HFFc6 (cell line): Measurements from ENCODE around the gene RBM44. TPM values are rescaled to one million over a fixed set of nuclear protein-coding genes. Genes with fewer than 3 reads are reported as not detected.
"Not testable (repeated sequence)": the region's sequence is repeated elsewhere in the genome, so short reads cannot be mapped to it uniquely, and the experiment has no call there.

ENCODE experiments used
- DNase-seq: peaks from one replicate; pipeline ENCODE4 v3.0.0-alpha.2; 2018
- H3K27ac Mint-ChIP-seq: 2 replicates; pipeline ENCODE4 v1.8.0; 2020; ENCODE audit warnings: mild to moderate bottlenecking, mixed read lengths
- H3K27me3 Mint-ChIP-seq: 2 replicates; pipeline ENCODE4 v1.8.0; 2021; ENCODE audit warnings: mild to moderate bottlenecking, moderate library complexity, mixed read lengths; ENCODE audit not compliant: insufficient read depth
- H3K36me3 Mint-ChIP-seq: 2 replicates; pipeline ENCODE4 v1.8.0; 2021; ENCODE audit warnings: low read depth, mixed read lengths
- H3K4me1 Mint-ChIP-seq: 2 replicates; pipeline ENCODE4 v1.8.0; 2020; ENCODE audit warnings: low read depth, mixed read lengths
- H3K4me3 Mint-ChIP-seq: 2 replicates; pipeline ENCODE4 v1.8.0; 2020; ENCODE audit warnings: mild to moderate bottlenecking, moderate library complexity, mixed read lengths
- H3K9me3 Mint-ChIP-seq: 2 replicates; pipeline ENCODE4 v1.8.0; 2020; ENCODE audit warnings: mild to moderate bottlenecking, mixed read lengths
- long read RNA-seq: library from polyadenylated mRNA; unstranded; transcript quantifications from one replicate; pipeline ENCODE4 v2.0.0, GENCODE V29; 2019
- total RNA-seq, 6 experiments: library from RNA; stranded (reverse); fragmentation: NEBNext Ultra II Directional; extraction: Animal tissue kit (Norgen Biotek cat#: 25700); gene quantifications; 2 replicates in 1 of 6; 3 replicates in 5 of 6; pipeline ENCODE4 v1.2.3, GENCODE V29; 2021
- TF ChIP-seq, protein P1 (sequence below): fragments of 200-600 bp; sonication (generic); IDR thresholded peaks from 2 replicates; pipeline ENCODE4 v1.5.0; 2021; ENCODE audit warnings: antibody characterized with exemption, mild to moderate bottlenecking

The RBM44 gene, protein sequence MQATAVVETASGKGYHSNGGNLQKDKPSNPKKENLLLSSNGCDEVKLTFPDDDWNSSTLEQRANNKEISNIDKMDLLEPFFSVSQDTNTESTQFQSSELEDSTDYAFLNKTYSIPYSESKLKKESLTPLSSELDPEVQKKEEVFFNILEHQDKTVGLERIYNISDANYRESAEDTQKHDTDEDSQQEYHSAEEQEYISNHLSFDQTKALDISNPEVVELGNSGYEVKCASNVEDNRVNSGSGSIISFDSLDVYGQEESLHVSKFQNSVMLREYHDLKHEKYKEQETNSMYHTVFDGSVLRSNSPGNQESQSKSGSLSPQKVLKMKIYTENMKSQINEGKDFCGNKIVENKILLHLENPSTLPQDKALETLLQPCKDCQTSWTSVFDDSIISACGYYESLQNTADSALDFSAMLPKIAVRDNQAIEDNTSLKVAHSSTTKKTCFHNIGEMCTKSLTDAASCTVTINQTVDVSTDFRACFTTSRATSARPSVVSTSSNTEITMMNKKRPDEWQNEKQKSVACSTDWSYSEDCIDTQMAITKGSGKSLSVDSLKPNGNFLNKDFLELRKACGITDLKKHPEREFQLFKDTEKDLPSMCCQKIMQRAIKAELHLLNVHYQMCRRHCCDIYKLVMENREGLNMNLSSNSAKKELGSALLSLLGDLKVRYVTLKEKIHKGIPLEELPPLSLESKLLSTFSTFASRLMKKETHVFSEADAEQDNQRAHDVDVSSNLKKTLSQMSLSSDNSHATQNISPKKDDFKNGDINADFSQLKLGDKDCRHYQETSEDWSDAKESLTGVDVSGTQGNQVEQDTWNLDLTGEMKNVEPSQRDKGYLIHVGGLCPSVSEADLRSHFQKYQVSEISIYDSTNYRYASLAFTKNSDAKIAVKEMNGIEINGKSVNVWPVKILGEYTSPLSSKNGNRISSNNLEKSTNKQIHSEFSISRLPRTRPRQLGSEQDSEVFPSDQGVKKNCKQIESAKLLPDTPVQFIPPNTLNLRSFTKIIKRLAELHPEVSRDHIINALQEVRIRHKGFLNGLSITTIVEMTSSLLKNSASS
- under 1 TPM in 5 of 6 experiments, not detected in 1; 0.07 to 0.10 (median 0.09) TPM for total RNA-seq
- long read RNA-seq: 0 reads

DNA sequence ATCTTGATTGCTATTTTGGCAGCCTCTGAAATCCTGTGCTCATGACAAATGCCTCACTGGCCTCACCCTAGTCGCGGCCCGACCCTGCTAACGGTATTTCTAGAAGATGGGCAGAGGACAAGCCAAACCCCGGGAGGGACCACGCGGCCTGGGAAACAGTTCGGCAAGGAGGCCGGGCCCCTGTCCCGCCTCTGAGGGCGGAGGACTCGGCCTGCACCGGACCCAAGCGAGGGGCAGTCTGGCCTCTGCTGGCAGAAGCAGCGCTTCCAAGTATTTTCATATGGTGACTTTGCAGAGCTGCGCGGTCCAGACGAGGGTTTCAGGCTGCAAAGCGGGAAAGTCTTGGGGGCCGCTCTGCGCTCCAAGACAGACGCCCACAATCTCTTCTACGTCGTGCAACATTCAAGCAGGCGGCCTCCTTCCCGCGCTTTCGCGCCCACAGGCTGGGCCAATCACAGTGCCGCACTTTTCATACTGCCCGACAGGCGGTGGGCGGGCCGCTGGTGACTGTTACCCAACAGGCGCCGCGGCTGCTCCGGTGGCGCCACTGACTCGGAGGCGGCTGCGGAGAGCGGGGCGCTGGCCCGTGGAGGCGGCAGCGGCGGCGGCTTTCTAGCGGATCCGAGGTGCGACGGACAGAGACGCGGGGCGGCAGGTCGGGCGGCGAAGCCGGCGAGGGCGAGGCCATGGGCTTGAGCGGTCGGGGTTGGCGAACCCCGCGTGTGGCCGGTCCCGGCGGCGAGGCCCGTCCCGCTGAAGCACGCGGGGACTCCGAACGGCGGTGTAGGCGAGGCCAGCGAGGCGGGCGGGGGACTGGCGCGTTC, at the start of gene RBM44:
Gene RBM44, plus strand, starts transcription at position 544 of the 824 bp plus-strand sequence. CDS start 14,831 bp downstream, outside the sequence.
- Mint-ChIP-seq H3K4me1 (no peaks in the 10 kb centered on the region), H3K9me3 (peaks cover 12% of the 10 kb centered on the region), H3K36me3 (peaks cover 7% of the 10 kb centered on the region), H3K27ac (no peak within 1 kb of the TSS), H3K27me3 (no peaks in the 10 kb centered on the region; the same call in 1 of the 2 replicates), H3K4me3 (no peak within 1 kb of the TSS)
- TF ChIP-seq, protein P1, sequence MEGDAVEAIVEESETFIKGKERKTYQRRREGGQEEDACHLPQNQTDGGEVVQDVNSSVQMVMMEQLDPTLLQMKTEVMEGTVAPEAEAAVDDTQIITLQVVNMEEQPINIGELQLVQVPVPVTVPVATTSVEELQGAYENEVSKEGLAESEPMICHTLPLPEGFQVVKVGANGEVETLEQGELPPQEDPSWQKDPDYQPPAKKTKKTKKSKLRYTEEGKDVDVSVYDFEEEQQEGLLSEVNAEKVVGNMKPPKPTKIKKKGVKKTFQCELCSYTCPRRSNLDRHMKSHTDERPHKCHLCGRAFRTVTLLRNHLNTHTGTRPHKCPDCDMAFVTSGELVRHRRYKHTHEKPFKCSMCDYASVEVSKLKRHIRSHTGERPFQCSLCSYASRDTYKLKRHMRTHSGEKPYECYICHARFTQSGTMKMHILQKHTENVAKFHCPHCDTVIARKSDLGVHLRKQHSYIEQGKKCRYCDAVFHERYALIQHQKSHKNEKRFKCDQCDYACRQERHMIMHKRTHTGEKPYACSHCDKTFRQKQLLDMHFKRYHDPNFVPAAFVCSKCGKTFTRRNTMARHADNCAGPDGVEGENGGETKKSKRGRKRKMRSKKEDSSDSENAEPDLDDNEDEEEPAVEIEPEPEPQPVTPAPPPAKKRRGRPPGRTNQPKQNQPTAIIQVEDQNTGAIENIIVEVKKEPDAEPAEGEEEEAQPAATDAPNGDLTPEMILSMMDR: no peak
- DNase-seq: no peak

DNA sequence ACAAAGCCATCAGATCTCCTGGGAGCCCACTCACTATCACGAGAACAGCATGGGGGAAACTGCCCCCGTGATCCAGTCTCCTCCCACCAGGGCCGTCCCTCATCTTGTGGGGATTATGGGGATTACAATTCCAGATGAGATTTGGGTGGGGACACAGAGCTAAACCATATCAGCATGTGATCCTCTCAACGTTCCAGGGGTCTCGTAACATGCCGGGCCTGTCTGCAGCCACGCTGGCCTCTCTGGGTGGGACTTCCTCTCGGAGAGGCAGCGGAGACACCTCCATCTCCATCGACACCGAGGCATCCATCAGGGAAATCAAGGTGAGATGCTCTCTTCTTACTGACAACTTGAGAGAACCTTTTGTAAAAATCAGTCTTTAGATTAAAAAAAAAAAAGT, 49.6 kb upstream of the RBM44 start:
- no peak overlapping the region for H3K4me3 Mint-ChIP-seq
- DNase-seq: no peak
- no peaks in the 10 kb centered on the region for H3K27me3 Mint-ChIP-seq
- H3K4me1 Mint-ChIP-seq: peaks cover 21% of the 10 kb centered on the region
- no peak overlapping the region for H3K27ac Mint-ChIP-seq
- peaks cover 31% of the 10 kb centered on the region for H3K36me3 Mint-ChIP-seq
- TF ChIP-seq, protein P1: no peak
- H3K9me3 Mint-ChIP-seq: no peaks in the 10 kb centered on the region

DNA sequence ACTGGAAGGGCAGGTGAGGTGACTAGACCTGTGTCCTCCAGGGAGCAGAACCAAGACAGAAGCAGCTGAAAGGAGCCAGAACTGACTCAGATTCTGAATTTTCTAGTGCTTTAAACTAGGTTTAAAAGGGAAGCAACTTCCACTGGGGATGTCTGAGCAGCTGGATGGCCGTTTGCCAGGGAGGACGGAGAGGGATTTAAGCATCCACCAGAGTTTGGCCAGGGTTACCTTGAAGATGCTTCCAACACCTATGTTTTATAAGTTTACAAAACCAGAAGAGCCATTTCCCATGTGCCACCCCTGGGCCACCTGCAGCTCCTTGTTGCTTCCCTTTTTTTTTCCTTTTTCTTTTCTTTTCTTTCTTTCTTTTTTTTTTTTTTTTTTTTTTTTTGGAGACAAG, 48.6 kb upstream of the RBM44 start:
- no peak for DNase-seq
- H3K4me1 Mint-ChIP-seq: peaks cover 23% of the 10 kb centered on the region
- H3K4me3 Mint-ChIP-seq: no peak overlapping the region
- no peaks in the 10 kb centered on the region for H3K9me3 Mint-ChIP-seq
- TF ChIP-seq, protein P1: no peak
- H3K27ac Mint-ChIP-seq: 0 out of 2 replicates have a peak overlapping the region, but pooled peaks have one; percentile 8
- no peaks in the 10 kb centered on the region for H3K27me3 Mint-ChIP-seq
- peaks cover 39% of the 10 kb centered on the region for H3K36me3 Mint-ChIP-seq

DNA sequence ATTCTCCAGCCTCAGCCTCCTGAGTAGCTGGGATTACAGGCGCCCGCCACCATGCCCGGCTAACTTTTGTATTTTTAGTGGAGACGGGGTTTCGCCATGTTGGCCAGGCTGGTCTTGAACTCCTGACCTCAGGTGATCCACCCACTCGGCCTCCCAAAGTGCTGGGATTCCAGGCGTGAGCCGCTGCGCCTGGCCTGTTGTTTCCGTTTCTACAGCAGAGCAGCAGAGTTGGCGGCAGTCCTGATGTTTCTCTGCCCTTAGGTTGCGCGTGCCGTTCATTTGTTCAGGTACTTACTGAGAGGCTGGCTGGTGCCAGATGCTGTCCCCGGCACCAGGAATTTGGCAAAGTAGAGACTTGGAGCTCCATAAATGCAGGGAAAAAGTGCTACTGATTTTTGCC, 48.1 kb upstream of the RBM44 start:
- not testable (repeated sequence) for H3K27ac Mint-ChIP-seq, H3K27me3 Mint-ChIP-seq, H3K4me3 Mint-ChIP-seq, DNase-seq, H3K9me3 Mint-ChIP-seq
- H3K36me3 Mint-ChIP-seq: peaks cover 39% of the 10 kb centered on the region
- H3K4me1 Mint-ChIP-seq: peaks cover 19% of the 10 kb centered on the region

DNA sequence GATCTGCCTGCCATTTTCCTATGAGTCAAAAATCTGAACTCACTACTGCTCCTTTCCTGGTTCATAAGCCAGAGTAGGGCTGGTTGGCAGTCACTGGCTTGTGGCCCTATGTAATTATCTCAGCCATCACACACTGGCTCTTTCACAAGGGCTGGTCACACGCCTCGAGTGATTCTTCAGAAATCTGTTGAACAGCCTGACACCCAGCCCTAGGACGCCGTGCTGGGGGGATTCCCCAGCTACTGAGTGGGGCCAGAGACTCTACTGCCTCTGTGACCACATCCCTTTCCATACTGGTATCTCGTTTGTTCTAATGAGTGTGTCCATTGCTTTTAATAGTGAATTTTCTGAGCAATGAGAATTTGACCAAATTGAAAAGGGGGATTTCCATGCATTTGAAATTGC, 45.8 kb upstream of the RBM44 start:
- Mint-ChIP-seq H3K4me1 (peaks cover 19% of the 10 kb centered on the region), H3K36me3 (peaks cover 52% of the 10 kb centered on the region), H3K27ac (no peak overlapping the region), H3K4me3 (no peak overlapping the region), H3K9me3 (no peaks in the 10 kb centered on the region), H3K27me3 (no peaks in the 10 kb centered on the region)
- no peak for DNase-seq
- TF ChIP-seq, protein P1: no peak
